HG03558 (cell line): ENCODE results near the gene BASP1.
"Not testable (repeated sequence)": the region's sequence is repeated elsewhere in the genome, so short reads cannot be mapped to it uniquely, and the experiment has no call there.

Source experiments
- ATAC-seq: cut with Tn5 transposase; IDR thresholded peaks from one replicate; pipeline ENCODE4 v1.9.1; 2021; ENCODE audit warnings: moderate number of reproducible peaks; ENCODE audit not compliant: unreplicated experiment; ENCODE audit errors: extremely low read depth

The BASP1 gene

GRCh38 chr5:17249029-17249634, 31.7 kb downstream of the BASP1 start:
- no peak for ATAC-seq

GRCh38 chr5:17249841-17250240, 32.4 kb downstream of the BASP1 start:
- not testable (repeated sequence) for ATAC-seq

- no peak for ATAC-seq
These were observed 35.1 kb downstream of the BASP1 start for GRCh38 chr5:17252543-17252942.

GRCh38 chr5:17255471-17256021, 38.1 kb downstream of the BASP1 start:
- ATAC-seq = peak; percentile 28

- no peak for ATAC-seq
These were observed 38.7 kb downstream of the BASP1 start for GRCh38 chr5:17256171-17256570.

GRCh38 chr5:17256839-17257238, 39.4 kb downstream of the BASP1 start:
- no peak for ATAC-seq

GRCh38 chr5:17257705-17258273, 40.4 kb downstream of the BASP1 start:
- peak; percentile 76 for ATAC-seq

GRCh38 chr5:17258431-17258830, 41.0 kb downstream of the BASP1 start:
- no peak for ATAC-seq

GRCh38 chr5:17259012-17259411, 41.6 kb downstream of the BASP1 start:
- not testable (repeated sequence) for ATAC-seq

- ATAC-seq = no peak
These were observed 42.3 kb downstream of the BASP1 start for GRCh38 chr5:17259630-17260257.

GRCh38 chr5:17260549-17260948, 43.1 kb downstream of the BASP1 start:
- ATAC-seq = no peak

GRCh38 chr5:17261075-17261474, 43.6 kb downstream of the BASP1 start:
- no peak for ATAC-seq

- ATAC-seq = no peak
These were observed 47.6 kb downstream of the BASP1 start for GRCh38 chr5:17265041-17265440.

- ATAC-seq = peak; percentile 69
These were observed 49.7 kb downstream of the BASP1 start for GRCh38 chr5:17267106-17267505.

- ATAC-seq = peak; percentile 48
These were observed 51.8 kb downstream of the BASP1 start for GRCh38 chr5:17269201-17269600.

- no peak for ATAC-seq
These were observed 54.7 kb downstream of the BASP1 start for GRCh38 chr5:17272111-17272510.

- no peak for ATAC-seq
These were observed 58.1 kb downstream of the BASP1 start for GRCh38 chr5:17275289-17276158.

GRCh38 chr5:17276445-17276844, 59.0 kb downstream of the BASP1 start:
- ATAC-seq = peak; percentile 71

GRCh38 chr5:17277907-17278306, 60.5 kb downstream of the BASP1 start:
- ATAC-seq = peak; percentile 24

- no peak for ATAC-seq
These were observed 61.5 kb downstream of the BASP1 start for GRCh38 chr5:17278931-17279330.

GRCh38 chr5:17279487-17279886, 62.1 kb downstream of the BASP1 start:
- ATAC-seq = no peak
